Stimulated activated CD4-positive, alpha-beta T cell treated with anti-CD3 and anti-CD28 coated beads, Interleukin-15, amount 100 ng/mL, for 24 hours (primary cell): ENCODE results near the gene MVD.

Experiments
- DNase-seq: peaks from one replicate; pipeline ENCODE4 v3.0.0-alpha.2; 2020

Gene MVD

GRCh38 chr16:88639231-88640038, 23.5 kb downstream of the MVD start:
- DNase-seq: peak; percentile 20

GRCh38 chr16:88638323-88639230, 24.3 kb downstream of the MVD start, which contains the start of gene IL17C:
Gene IL17C (plus strand): TSS chr16:88638572. CDS start chr16:88638642, 70 bp downstream.
- peak; percentile 23 for DNase-seq

GRCh38 chr16:88636488-88637265, 26.2 kb downstream of the MVD start:
- peak; percentile 9 for DNase-seq

- DNase-seq: no peak
Observed at GRCh38 chr16:88635671-88636319, 27.1 kb downstream of the MVD start.

- DNase-seq: peak; percentile 20
Observed at GRCh38 chr16:88634994-88635670, 27.8 kb downstream of the MVD start.

GRCh38 chr16:88634141-88634993, 28.5 kb downstream of the MVD start:
- peak; percentile 70 for DNase-seq

- DNase-seq: peak; percentile 69
Observed at GRCh38 chr16:88633684-88634140, 29.2 kb downstream of the MVD start.

- no peak for DNase-seq
Observed at GRCh38 chr16:88632587-88632930, 30.3 kb downstream of the MVD start.

- no peak for DNase-seq
Observed at GRCh38 chr16:88631920-88632586, 30.8 kb downstream of the MVD start.

GRCh38 chr16:88631384-88631783, 31.5 kb downstream of the MVD start:
- no peak for DNase-seq

GRCh38 chr16:88630941-88631340, 31.9 kb downstream of the MVD start:
- DNase-seq: no peak

GRCh38 chr16:88630433-88630832, 32.5 kb downstream of the MVD start:
- DNase-seq: no peak

- no peak for DNase-seq
Observed at GRCh38 chr16:88629835-88630234, 33.1 kb downstream of the MVD start.

- DNase-seq: peak; percentile 18
Observed at GRCh38 chr16:88628512-88628974, 34.3 kb downstream of the MVD start.

- DNase-seq: no peak
Observed at GRCh38 chr16:88627531-88628411, 35.1 kb downstream of the MVD start.

- DNase-seq: no peak
Observed at GRCh38 chr16:88626646-88627045, 36.2 kb downstream of the MVD start.

- peak; percentile 22 for DNase-seq
Observed at GRCh38 chr16:88624977-88625576, 37.8 kb downstream of the MVD start.

GRCh38 chr16:88624481-88624880, 38.4 kb downstream of the MVD start:
- DNase-seq: no peak

- no peak for DNase-seq
Observed at GRCh38 chr16:88623858-88624257, 39.0 kb downstream of the MVD start.
